Measurements from ENCODE around the gene UST. TPM values are rescaled to one million over a fixed set of nuclear protein-coding genes. Genes with fewer than 3 reads are reported as not detected.
A peak's percentile ranks its signal among the peaks of the same experiment; 100 is the strongest.

Gene UST, protein sequence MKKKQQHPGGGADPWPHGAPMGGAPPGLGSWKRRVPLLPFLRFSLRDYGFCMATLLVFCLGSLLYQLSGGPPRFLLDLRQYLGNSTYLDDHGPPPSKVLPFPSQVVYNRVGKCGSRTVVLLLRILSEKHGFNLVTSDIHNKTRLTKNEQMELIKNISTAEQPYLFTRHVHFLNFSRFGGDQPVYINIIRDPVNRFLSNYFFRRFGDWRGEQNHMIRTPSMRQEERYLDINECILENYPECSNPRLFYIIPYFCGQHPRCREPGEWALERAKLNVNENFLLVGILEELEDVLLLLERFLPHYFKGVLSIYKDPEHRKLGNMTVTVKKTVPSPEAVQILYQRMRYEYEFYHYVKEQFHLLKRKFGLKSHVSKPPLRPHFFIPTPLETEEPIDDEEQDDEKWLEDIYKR
- total RNA-seq (11.7 and 13.4 TPM in 2 replicates), polyA plus RNA-seq (7.0 and 8.0 TPM in 2 replicates)

- H3K27me3 ChIP-seq = no peaks in the 10 kb centered on the region
- under 1% methylated on average over 49 of the region's 50 CpGs for WGBS (ENCODE audit: low lambda C conversion rate, missing lambda C conversion rate)
Observed at GRCh38 chr6:148746363-148747144, at the start of gene UST. Gene UST, plus strand, starts transcription at chr6:148747030. Its CDS starts 401 bp downstream, at chr6:148747431.

GRCh38 chr6:148697895-148698440, 48.9 kb upstream of the UST start:
- H3K9me3 ChIP-seq (ENCODE audit: low read depth) = no peaks in the 10 kb centered on the region
- H3K27me3 ChIP-seq = no peaks in the 10 kb centered on the region
- H3K4me3 ChIP-seq = no peak overlapping the region
- no peaks in the 10 kb centered on the region for H4K20me1 ChIP-seq (ENCODE audit: insufficient read depth, poor library complexity, severe bottlenecking)
- no peak for DNase-seq (ENCODE audit: low spot score)
- TF ChIP-seq EZH2 (IDR thresholded peaks at IDR 0.05; ENCODE audit: borderline replicate concordance) (no peak), EZH2phosphoT487 (IDR thresholded peaks at IDR 0.05; ENCODE audit: low read depth, severe bottlenecking, unreplicated experiment) (no peak)
- TF ChIP-seq, protein P1, sequence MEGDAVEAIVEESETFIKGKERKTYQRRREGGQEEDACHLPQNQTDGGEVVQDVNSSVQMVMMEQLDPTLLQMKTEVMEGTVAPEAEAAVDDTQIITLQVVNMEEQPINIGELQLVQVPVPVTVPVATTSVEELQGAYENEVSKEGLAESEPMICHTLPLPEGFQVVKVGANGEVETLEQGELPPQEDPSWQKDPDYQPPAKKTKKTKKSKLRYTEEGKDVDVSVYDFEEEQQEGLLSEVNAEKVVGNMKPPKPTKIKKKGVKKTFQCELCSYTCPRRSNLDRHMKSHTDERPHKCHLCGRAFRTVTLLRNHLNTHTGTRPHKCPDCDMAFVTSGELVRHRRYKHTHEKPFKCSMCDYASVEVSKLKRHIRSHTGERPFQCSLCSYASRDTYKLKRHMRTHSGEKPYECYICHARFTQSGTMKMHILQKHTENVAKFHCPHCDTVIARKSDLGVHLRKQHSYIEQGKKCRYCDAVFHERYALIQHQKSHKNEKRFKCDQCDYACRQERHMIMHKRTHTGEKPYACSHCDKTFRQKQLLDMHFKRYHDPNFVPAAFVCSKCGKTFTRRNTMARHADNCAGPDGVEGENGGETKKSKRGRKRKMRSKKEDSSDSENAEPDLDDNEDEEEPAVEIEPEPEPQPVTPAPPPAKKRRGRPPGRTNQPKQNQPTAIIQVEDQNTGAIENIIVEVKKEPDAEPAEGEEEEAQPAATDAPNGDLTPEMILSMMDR (IDR thresholded peaks at IDR 0.05; ENCODE audit: poor library complexity) = no peak
- H2AFZ ChIP-seq = no peak overlapping the region
- H3K4me2 ChIP-seq = no peak overlapping the region
- no peak overlapping the region for H3K27ac ChIP-seq
- no peaks in the 10 kb centered on the region for H3K36me3 ChIP-seq (replicated peaks; ENCODE audit: insufficient read depth, low read depth)
- no peaks in the 10 kb centered on the region for H3K4me1 ChIP-seq (ENCODE audit: insufficient read depth)
- no peaks in the 10 kb centered on the region for H3K9me2 ChIP-seq (replicated peaks; ENCODE audit: insufficient read depth)
- H3K79me2 ChIP-seq = no peaks in the 10 kb centered on the region
- WGBS (ENCODE audit: low lambda C conversion rate, missing lambda C conversion rate) = 98% methylated on average over 22 of the region's 26 CpGs

More at GRCh38 chr6:148746363-148747144, at the start of gene UST:
- peak within 1 kb of the TSS; percentile 85 for H3K27ac ChIP-seq
- H3K9me3 ChIP-seq (ENCODE audit: low read depth) = no peaks in the 10 kb centered on the region
- no peaks in the 10 kb centered on the region for H3K36me3 ChIP-seq (replicated peaks; ENCODE audit: insufficient read depth, low read depth)
- H3K4me3 ChIP-seq = peak within 1 kb of the TSS; percentile 96
- H3K9me2 ChIP-seq (replicated peaks; ENCODE audit: insufficient read depth) = no peaks in the 10 kb centered on the region
- H3K79me2 ChIP-seq = peaks cover 22% of the 10 kb centered on the region
- TF ChIP-seq, protein P1 (IDR thresholded peaks at IDR 0.05; ENCODE audit: poor library complexity) = peak; percentile 60
- TF ChIP-seq EZH2phosphoT487 (IDR thresholded peaks at IDR 0.05; ENCODE audit: low read depth, severe bottlenecking, unreplicated experiment) = no peak
- H2AFZ ChIP-seq = peak within 1 kb of the TSS; percentile 79
- peak within 1 kb of the TSS; percentile 78 for H3K4me2 ChIP-seq
- peaks cover 5% of the 10 kb centered on the region for H4K20me1 ChIP-seq (ENCODE audit: insufficient read depth, poor library complexity, severe bottlenecking)
- peak; percentile 92 for DNase-seq (ENCODE audit: low spot score)
- peaks cover 5% of the 10 kb centered on the region for H3K4me1 ChIP-seq (ENCODE audit: insufficient read depth)

- Histone ChIP-seq H3K9me3 (ENCODE audit: low read depth) (no peaks in the 10 kb centered on the region), H4K20me1 (ENCODE audit: insufficient read depth, poor library complexity, severe bottlenecking) (no peaks in the 10 kb centered on the region), H3K27ac (no peak overlapping the region), H3K9me2 (replicated peaks; ENCODE audit: insufficient read depth) (no peaks in the 10 kb centered on the region), H3K4me3 (no peak overlapping the region), H3K4me2 (no peak overlapping the region), H2AFZ (no peak overlapping the region), H3K4me1 (ENCODE audit: insufficient read depth) (no peaks in the 10 kb centered on the region), H3K36me3 (replicated peaks; ENCODE audit: insufficient read depth, low read depth) (no peaks in the 10 kb centered on the region), H3K27me3 (no peaks in the 10 kb centered on the region), H3K79me2 (no peaks in the 10 kb centered on the region)
- 96% methylated on average over 26 of the region's 27 CpGs for WGBS (ENCODE audit: low lambda C conversion rate, missing lambda C conversion rate)
- DNase-seq (ENCODE audit: low spot score) = no peak
- TF ChIP-seq EZH2phosphoT487 (IDR thresholded peaks at IDR 0.05; ENCODE audit: low read depth, severe bottlenecking, unreplicated experiment) (no peak), EZH2 (IDR thresholded peaks at IDR 0.05; ENCODE audit: borderline replicate concordance) (no peak)
- TF ChIP-seq, protein P1 (IDR thresholded peaks at IDR 0.05; ENCODE audit: poor library complexity) = no peak
Observed at GRCh38 chr6:148698671-148699180, 48.1 kb upstream of the UST start.
